H1 (cell line): ENCODE measurements around the gene AHR.

Experiments used
- POLR2AphosphoS5 ChIP-seq: IDR thresholded peaks from 2 replicates; pipeline ENCODE4 v1.6.1; 2011; ENCODE audit warnings: low read depth, low read length
- TEAD4 ChIP-seq: IDR thresholded peaks from 2 replicates; pipeline ENCODE4 v1.6.1; 2012; ENCODE audit warnings: low read depth, low read length, inconsistent platforms, mixed read lengths

DNA sequence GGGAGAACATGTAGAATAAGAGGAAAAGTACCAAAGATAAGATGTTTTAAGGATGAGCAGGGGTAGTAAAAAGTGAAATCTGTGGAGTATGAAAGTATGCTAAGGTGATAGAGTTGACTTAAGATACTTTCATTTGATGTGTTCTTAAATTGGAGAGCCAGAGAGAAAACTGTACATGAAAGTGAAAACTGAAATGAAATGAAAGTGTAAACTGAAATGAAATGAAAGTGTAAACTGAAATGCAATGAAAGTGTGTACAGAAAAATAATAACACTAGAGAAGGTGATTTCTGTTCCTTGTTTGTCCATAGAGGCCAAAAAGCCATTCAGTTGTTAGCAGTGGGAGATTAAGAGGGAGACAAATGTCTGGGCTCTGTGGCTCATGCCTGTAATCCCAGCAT lies 17.5 kb downstream of the AHR start:
- no peak for TF ChIP-seq POLR2AphosphoS5
- TF ChIP-seq TEAD4: no peak
